HG02759 (cell line): Measurements from ENCODE around the gene PTPRA.
"Not testable (repeated sequence)": the region's sequence is repeated elsewhere in the genome, so short reads cannot be mapped to it uniquely, and the experiment has no call there.

ENCODE experiments used
- ATAC-seq: cut with Tn5 transposase; IDR thresholded peaks from one replicate; pipeline ENCODE4 v1.9.1; 2021; ENCODE audit warnings: mild to moderate bottlenecking, moderate library complexity; ENCODE audit not compliant: unreplicated experiment

The PTPRA gene

DNA sequence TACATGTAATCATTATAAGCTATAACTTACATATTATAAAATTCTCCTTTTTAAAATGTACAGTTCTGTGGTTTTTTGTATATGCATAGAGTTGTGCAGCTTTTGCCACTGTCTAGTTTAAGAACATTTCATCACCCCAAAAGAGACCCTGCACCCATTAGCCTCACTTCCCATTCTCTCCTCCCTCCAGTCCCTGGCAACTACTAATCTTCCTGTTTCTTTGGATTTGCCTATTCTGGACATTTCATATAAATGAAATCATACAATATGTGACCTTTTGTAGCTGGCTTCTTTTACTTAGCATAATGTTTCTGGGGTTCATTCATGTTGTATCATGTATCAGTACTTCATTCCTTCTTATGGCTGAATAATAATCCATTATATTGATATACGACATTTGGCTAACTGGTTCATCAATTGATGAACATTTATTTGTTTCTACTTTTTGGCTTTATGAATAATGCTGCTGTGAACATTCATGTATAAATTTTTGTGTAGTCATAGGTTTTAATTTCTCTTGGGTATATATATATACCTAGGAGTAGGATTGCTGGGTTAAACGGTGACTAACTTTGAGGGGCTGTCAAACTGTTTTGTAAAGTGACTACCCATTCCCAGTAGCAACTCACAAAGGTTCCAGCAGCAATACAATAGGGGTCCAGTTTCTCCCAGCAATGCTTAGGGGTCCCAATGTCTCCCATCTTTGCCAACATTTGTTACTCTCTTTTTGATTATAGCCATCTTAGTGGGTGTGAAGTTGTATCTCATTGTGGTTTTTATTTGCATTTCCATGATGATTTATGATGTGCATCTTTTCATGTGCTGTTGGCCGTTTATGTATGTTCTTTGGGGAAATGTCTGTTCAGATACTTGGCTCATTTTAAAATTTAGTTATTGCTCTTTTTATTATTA, 10.7 kb downstream of the PTPRA start:
- ATAC-seq: no peak

DNA sequence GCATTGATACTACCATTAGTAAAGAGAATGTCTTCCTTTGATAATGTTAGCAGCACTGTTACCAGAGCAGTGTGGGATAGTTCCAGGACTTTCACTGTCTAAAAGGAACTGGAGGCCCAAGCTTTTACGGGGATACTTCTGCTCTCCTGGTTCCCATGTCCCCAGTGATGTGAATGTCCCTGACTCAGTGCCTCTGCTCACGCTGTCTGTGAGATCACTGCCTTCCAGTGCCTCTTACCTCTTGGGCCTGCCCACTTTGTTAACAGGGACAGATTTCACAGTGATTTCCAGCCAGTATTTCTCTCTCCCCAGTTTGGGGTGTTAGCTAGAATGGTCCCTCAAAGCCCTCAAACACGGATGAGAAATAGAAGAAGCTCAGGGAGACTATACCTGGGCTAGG, 14.4 kb downstream of the PTPRA start:
- ATAC-seq: no peak

DNA sequence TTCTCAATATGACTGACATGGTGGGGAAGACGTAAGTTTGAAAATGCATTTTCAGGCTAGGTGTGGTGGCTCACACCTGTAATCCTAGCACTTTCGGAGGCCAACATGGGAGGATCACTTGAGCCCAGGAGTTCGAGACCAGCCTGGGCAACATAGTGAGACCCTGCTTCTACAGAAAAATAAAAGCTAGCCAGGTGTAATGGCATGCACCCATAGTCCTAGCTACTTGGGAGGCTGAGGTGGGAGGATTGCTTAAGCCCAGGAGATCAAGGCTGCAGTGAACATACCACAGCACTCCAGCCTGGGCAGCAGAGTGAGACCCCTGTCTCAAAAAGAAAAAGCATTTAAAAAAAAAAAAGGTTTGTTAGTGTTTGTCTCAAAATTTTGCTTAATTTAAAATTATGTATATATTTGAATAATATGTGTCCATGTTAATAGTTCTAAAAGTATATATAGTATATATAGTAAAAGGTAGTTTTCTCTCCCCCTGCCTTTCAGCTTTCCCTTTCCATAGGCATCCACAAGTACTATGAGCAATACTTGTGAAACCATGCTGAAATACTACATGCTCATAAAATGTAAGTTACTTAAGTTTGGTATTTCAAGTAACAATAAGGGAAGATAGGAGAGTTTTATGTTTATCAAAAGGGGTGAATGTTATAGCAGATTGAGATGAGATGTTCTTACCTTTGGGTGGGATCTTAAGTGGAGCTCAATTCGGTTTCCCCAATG, 15.1 kb downstream of the PTPRA start:
- no peak for ATAC-seq

DNA sequence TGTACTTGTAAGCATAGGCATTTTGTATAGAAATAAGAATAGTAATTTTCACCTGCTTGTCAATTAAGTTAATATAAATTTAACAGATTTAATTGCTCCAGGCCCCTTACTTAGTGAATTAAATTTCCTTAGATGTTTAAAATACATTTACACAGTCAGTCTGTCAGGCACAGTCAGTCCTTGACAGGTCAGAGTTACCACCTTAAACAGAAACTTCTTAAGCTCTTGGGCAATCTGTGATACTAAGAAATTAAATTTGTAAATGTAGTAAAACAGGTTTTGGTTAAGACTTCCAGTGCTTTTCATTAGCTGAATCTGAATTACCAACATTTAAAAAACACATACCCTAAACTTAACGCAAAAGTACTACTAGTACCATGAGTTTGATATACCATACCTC, 15.9 kb downstream of the PTPRA start:
- ATAC-seq: no peak

DNA sequence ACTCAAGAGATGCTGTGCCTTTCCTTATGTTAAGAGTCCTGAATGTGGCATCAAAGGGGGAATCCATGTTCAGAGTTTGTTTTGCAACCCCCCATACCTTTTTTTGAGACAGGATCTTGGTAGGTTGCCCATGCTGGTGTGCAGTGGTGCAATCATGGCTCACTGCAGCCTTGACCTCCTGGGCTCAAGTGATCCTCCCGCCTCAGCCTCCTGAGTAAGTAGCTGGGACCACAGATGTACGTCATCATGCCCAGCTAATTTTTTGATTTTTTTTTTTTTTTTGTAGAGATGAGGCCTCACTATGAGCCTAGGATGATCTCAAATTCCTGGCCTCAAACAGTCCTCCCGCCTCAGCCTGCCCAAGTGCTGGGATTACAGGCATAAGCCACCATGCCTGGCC, 16.5 kb downstream of the PTPRA start:
- no peak for ATAC-seq

DNA sequence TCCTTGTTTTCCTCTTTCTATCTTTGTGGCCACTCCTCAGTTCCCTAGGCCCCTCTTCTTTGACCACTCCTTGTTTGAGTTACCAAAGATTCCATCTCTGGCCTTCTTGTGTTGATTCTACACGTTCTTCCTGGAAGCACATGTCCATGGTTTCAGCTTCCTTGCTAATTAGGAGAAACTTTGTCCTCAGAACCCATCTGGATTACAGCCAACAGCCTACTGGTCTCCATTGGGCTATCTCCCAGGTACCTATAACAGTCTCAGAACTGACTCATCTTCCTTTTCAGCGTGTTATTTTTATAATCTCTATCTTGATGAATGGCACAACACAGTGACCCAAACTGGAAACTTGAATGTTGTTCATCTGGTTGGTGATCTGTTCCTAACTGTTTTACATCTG, 17.5 kb downstream of the PTPRA start:
- no peak for ATAC-seq

DNA sequence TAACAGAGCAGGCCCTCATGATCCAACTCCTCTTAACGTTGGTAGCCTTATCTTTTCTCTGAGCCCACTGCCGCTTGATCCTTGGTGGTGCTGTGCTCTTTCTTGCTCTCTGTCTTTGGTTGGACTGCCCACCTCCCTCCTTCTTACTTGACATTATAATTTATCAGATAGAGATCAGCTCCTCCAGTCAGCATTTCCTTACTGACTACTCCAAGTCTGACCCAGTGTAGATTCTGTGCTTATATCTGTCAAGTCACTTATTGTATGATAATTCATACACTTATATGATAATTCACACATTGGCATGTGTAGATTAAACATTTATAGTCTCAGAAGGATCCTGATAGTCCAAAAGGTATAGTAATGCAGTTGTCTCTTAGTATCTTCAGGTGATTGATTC, 18.1 kb downstream of the PTPRA start:
- no peak for ATAC-seq

DNA sequence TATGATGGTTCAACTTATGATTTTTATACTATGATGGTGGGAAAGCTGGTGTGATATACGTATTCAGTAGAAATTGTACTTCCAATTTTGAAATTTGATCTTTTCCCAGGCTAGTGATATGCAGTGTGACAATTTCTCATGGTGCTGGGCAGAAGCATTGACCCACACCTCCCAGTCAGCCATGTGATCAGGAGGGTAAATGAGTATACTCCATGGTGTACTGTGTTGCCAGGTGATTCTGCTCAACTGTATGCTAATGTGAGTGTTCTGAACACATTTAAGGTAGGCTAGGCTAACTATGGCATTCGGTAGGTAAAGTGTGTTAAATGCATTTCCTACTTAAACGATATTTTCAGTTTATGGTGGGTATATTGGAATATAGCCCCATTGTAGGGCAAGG, 19.1 kb downstream of the PTPRA start:
- ATAC-seq: no peak

DNA sequence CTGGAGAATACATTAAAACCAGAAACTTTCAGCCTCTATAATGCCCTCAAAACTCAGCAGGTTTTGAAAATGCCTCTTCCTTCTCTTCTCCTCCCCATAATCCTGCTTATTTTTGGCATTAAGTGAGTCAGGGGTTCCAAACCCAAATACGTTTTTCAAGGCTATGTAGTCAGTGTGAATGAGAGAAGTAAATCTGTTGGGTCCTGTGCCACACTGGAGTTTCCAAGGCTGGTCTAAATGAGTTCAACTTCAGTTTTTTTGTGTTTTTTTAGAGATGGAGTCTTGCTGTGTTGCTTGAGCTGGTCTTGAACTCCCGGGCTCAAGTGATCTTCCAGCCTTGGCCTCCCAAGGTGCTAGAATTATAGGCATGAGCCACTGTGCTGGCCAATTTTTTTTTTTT, 20.9 kb downstream of the PTPRA start:
- no peak for ATAC-seq

DNA sequence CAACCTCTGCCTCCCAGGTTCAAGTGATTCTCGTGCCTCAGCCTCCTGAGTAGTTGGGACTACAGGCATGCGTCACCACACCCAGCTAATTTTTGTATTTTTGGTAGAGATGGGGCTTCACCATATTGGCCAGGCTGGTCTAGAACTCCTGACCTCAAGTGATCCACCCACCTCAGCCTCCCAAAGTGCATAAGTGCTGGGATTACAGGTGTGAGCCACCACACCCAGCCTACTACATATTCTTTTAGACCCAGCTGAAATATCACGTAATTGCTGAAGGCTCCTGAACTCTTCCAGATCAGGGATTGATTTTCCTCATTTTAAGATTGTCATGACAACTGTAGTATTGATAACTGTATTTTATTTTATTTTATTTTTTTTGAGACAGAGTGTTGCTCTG, 21.9 kb downstream of the PTPRA start:
- ATAC-seq: not testable (repeated sequence)

DNA sequence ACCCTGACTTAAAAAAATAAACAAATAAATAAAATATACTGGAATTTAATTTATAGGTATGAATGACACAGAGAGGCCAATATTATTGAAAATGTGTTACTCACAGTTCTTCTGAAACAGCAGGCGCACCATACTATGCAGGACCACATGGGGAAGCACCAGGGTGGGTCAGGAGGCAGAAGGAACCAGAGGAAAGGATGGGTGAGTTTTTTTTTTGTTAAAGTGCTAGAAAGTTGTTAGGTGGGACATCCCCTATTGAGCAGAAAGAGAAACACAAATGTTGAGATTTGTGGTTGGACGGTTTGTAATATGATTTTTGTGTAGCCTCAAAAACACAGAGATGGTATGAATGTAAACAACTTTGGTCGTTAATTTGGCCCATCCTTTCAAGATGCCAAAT, 26.0 kb downstream of the PTPRA start:
- ATAC-seq: no peak

DNA sequence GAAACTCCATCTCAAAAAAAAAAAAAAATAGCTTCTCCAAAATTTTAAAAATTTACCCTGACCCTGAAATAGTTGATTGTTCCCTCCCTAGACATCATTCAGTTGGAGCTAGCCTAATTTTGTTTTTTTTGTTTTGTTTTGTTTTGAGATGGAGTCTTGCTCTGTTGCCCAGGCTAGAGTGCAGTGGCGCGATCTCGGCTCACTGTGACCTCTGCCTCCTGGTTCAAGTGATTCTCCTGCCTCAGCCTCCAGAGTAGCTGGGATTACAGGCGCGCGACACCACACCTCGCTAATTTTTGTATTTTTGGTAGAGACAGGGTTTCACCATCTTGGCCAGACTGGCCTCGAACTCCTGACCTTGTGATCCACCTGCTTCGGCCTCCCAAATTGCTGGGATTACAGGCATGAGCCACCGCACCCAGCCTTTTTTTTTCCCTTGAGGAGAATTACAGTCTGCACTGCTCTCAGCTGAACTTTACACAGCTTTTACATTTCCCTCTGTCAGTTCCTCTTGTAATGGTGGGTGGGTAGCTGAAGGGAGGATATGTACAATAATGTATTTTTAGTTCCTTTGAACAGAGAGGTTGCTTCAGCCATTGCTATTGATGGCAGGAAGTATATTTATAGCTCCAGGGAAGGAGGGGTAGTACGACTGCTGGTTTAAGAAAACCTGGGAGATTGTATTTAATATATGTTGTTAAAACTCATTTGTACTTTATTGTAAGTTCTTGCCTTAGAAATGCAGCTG, 27.7 kb downstream of the PTPRA start:
- no peak for ATAC-seq

DNA sequence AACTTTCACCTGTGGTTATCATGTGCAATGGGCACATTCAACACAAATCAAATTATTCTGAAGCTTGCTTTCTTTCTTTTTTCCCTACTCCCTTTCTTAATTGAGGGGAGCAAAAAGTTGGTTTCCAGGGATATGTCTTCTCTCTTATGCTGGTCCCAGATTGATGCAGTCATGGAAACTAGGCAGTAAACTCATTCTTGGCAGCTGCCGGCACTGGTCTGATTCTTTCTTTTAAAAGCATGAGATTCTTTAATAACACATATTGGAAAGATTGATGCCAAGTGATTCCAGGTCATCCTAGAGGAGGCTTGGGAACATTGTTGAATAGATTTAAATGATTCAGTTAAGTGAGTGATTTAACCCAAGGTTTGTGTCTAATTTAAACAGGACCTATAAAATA, 29.0 kb downstream of the PTPRA start:
- ATAC-seq: no peak

DNA sequence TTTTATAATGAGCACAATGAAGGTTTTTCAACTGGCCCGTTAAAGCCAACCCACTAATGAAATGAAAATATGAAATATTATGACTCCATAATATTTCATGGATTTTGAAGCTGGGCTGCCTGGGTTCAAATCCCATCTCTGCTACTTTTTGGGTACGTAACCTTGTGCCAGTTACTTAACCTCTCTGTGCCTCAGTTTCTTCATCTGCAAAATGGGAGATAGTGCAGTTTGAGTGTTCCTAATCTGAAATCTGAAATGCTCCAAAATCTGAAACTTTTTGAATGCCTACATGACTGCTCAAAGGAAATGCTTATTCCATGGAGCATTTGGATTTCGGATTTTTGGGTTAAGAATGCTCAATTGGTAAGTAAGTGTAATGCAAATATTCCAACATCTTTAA, 29.5 kb downstream of the PTPRA start:
- no peak for ATAC-seq

DNA sequence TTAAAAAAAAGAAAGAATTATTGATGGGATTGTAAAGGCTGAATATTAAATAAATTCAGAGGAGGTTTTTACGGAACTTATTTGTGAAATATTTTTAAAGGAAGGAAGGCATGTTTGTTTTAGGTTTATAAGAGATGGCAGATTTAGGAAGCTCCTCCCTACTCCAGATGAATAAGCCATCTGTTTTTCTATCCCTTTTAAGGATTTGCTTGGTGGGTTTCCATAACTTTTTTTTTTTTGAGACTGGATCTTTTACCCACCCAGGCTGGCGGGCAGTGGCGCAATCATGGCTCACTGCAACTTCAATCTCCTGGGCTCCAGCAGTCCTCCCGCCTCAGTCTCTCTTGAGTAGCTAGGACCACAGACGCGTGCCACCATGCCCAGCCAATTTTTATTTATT, 30.4 kb downstream of the PTPRA start:
- no peak for ATAC-seq

DNA sequence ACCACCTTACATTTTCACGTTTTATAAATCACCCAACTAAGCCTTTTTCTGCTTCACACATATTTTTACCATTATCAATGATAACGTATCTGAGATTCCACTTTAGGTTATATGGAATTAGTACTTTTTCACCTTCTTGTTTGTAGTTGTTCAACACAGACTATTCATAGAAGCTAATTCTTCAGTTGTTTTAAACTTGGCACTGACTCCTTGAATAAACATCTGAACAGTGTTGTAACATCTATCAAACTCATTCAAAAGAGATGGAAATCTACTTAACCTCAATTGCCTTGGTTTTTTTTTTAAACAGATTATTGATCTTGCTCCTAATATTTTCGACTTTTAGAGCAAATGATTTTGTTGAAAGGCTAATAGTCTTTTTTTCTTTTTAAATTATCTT, 34.2 kb downstream of the PTPRA start:
- ATAC-seq: no peak

DNA sequence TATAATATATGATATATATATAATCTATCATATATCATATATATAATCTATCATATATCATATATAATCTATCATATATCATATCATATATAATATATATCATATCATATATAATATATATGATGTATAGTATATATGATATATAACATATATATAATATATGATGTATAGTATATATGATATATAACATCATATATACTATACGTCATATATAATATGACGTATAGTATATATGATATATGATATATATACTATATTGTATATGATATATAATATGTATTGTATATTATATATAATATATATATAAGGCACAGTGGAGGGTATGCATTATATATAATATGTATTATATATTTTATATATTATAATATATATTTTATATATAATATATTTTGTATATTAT, 36.7 kb downstream of the PTPRA start:
- no peak for ATAC-seq

DNA sequence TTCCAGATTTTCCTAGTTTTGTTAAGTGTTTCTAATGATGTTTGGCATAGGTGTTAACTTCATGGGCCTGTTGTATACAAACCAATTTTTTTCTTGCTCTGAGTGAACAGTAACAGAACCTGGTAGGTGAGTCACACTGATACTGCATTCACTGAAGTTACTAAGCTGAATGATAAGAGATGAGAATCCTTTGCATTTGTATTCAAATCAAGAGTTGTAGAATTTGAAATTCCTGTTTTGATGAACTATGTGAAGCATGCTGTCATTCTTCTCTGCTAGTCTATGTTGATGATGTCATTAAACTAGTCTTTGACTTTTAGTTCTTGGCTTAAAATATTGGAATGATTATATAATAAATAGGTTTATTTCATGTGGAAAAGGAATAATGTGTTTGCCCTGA, 37.9 kb downstream of the PTPRA start:
- no peak for ATAC-seq

DNA sequence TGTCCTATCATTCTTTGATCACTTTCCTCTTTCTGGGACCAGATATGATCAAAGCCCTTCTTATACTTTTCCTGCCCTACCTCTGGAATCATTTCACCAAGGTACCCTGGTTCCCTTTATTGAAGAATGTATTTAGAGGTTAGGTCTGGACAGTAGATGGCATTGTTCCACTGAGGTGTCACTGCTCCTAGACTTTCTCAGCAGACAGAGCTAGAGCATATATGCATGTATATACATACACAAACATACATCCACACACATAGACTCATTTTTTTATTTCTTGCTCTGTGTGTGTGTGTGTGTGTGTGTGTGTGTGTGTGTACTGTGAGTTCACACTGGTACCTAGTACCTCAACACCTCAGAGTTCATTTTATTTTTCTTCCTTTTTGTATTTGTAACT, 40.9 kb downstream of the PTPRA start:
- ATAC-seq: no peak

DNA sequence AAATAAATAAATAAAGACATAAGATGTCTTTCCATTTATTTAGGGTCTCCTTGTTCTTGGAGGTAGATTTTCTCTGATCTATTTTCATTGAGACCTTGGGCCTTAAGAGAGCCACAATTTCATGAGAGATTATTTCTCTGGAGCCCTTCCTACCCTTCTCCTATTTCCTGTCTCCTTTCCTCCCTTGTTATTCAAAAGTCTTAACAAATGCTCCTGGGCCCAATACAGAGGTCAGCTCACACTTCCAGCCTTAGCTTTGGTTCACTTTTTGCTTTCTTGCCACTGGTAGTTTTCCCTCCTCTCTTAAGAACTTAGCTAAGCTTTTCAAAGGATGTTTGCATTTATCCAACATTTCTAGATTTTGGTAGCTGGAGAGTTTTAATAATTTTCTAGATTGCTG, 44.0 kb downstream of the PTPRA start:
- ATAC-seq: no peak
